BJ (cell line): ENCODE data around the gene SAYSD1. TPM values are rescaled to one million over a fixed set of nuclear protein-coding genes. Genes with fewer than 3 reads are reported as not detected.
A peak's percentile ranks its signal among the peaks of the same experiment; 100 is the strongest.

Experiments used
- CTCF ChIA-PET: fragments of 350-600 bp; formaldehyde crosslinking; extraction: SDS; loops from one replicate; lab custom pipeline; 2021; ENCODE audit warnings: antibody characterized with exemption, inconsistent platforms; lab: Yijun Ruan, JAX
- POLR2A ChIA-PET: fragments of 300-600 bp; sonication (Branson Sonifier 250); formaldehyde crosslinking; extraction: SDS; loops from one replicate; lab custom pipeline; 2021; ENCODE audit warnings: antibody characterized with exemption; lab: Charles Lee
- DNase-seq: peaks from one replicate; pipeline ENCODE4 v3.0.0-alpha.2; 2011; ENCODE audit warnings: low read depth
- H3K27me3 ChIP-seq: 2 replicates; pipeline ENCODE4 v1.6.0; 2011; ENCODE audit warnings: low read length; ENCODE audit not compliant: control insufficient read depth, insufficient read depth
- H3K36me3 ChIP-seq: 2 replicates; pipeline ENCODE4 v1.5.1; 2011; ENCODE audit warnings: low read length; ENCODE audit not compliant: control insufficient read depth, insufficient read depth
- H3K4me3 ChIP-seq: 2 replicates; pipeline ENCODE4 v1.5.1; 2011; ENCODE audit warnings: low read depth, mild to moderate bottlenecking, control low read depth, low read length
- CTCF ChIP-seq: IDR thresholded peaks from 2 replicates; pipeline ENCODE4 v1.5.1; 2011; ENCODE audit warnings: low read depth, mild to moderate bottlenecking, control low read depth, inconsistent platforms, low read length, moderate library complexity; ENCODE audit not compliant: insufficient read depth
- polyA plus RNA-seq: library from polyadenylated mRNA; depleted of rRNA; stranded (reverse); fragments of >200 nt; gene quantifications from 2 replicates; pipeline ENCODE4 v1.2.3, GENCODE V29; 2011

SAYSD1 gene
- polyA plus RNA-seq, 1 experiment = 9.7 TPM

GRCh38 chr6:39091220-39091619 lies 23.8 kb downstream of the SAYSD1 start:
- POLR2A ChIA-PET = no interaction called here
- CTCF ChIA-PET = interaction anchor here (1.5 kb wide), 1 partner anchor 11 kb away, joined by 4 read pairs; no protein-coding TSS in a partner anchor

GRCh38 chr6:39090036-39090435 lies 24.9 kb downstream of the SAYSD1 start:
- ChIA-PET POLR2A (no interaction called here), CTCF (interaction anchor here (1.5 kb wide), 1 partner anchor 12 kb away, joined by 4 read pairs; no protein-coding TSS in a partner anchor)
- no peak for TF ChIP-seq CTCF
- Histone ChIP-seq H3K36me3 (no peaks in the 10 kb centered on the region), H3K27me3 (peaks cover 4% of the 10 kb centered on the region; the same call in 1 of the 2 replicates), H3K4me3 (no peak overlapping the region)
- no peak for DNase-seq

More at GRCh38 chr6:39091220-39091619, 23.8 kb downstream of the SAYSD1 start:
- TF ChIP-seq CTCF = no peak
- no peak overlapping the region for H3K4me3 ChIP-seq
- peaks cover 4% of the 10 kb centered on the region; the same call in 1 of the 2 replicates for H3K27me3 ChIP-seq
- no peaks in the 10 kb centered on the region for H3K36me3 ChIP-seq
- no peak for DNase-seq

- peak; percentile 36 for TF ChIP-seq CTCF
- no peak for DNase-seq
- Histone ChIP-seq H3K4me3 (no peak overlapping the region), H3K27me3 (peaks cover 4% of the 10 kb centered on the region; the same call in 1 of the 2 replicates), H3K36me3 (no peaks in the 10 kb centered on the region)
- ChIA-PET POLR2A (no interaction called here), CTCF (interaction anchor here (0.6 to 1.9 kb wide), 4 partner anchors 14 to 222 kb away, joined by 3 to 9 read pairs (median 6); no protein-coding TSS in a partner anchor)
Measured at GRCh38 chr6:39088331-39088730, 26.7 kb downstream of the SAYSD1 start.

- POLR2A ChIA-PET = no interaction called here
Measured at GRCh38 chr6:39087197-39087596, 27.8 kb downstream of the SAYSD1 start.

GRCh38 chr6:39086711-39087110 lies 28.3 kb downstream of the SAYSD1 start:
- ChIA-PET POLR2A (no interaction called here), CTCF (interaction anchor here (1.9 kb wide), 1 partner anchor 15 kb away, joined by 6 read pairs; no protein-coding TSS in a partner anchor)
- H3K36me3 ChIP-seq = no peaks in the 10 kb centered on the region
- peaks cover 4% of the 10 kb centered on the region; the same call in 1 of the 2 replicates for H3K27me3 ChIP-seq
- TF ChIP-seq CTCF = no peak
- no peak overlapping the region for H3K4me3 ChIP-seq
- no peak for DNase-seq

More at GRCh38 chr6:39087197-39087596, 27.8 kb downstream of the SAYSD1 start:
- no peak overlapping the region for H3K4me3 ChIP-seq
- H3K36me3 ChIP-seq = no peaks in the 10 kb centered on the region
- CTCF ChIA-PET = interaction anchor here (1.9 kb wide), 1 partner anchor 15 kb away, joined by 6 read pairs; no protein-coding TSS in a partner anchor
- TF ChIP-seq CTCF = no peak
- DNase-seq = no peak
- peaks cover 4% of the 10 kb centered on the region; the same call in 1 of the 2 replicates for H3K27me3 ChIP-seq
